GM23338 (cell line): Measurements from ENCODE around the gene CCDC81. TPM values are rescaled to one million over a fixed set of nuclear protein-coding genes. Genes with fewer than 3 reads are reported as not detected.

Experiments used
- ATAC-seq: fragments of 200-7000 bp; cut with Tn5 transposase; 3 replicates; pipeline ENCODE4 v1.9.1; 2020
- DNase-seq: peaks from one replicate; pipeline ENCODE4 v3.0.0-alpha.2; 2015; ENCODE audit warnings: low spot score
- H2AFZ ChIP-seq: fragments of 200-600 bp; sonication (generic); 2 replicates; pipeline ENCODE4 v1.8.0; 2016; ENCODE audit warnings: antibody characterized with exemption, mild to moderate bottlenecking, moderate library complexity
- H3F3A ChIP-seq: fragments of 200-600 bp; sonication (generic); replicated peaks from 2 replicates; pipeline ENCODE4 v1.8.0; 2017; ENCODE audit warnings: antibody characterized with exemption, mixed run types, low read depth
- H3K27ac ChIP-seq: fragments of 200-600 bp; sonication (generic); 2 replicates; pipeline ENCODE4 v1.6.1; 2016; ENCODE audit warnings: low read depth
- H3K27me3 ChIP-seq: fragments of 200-600 bp; sonication (generic); 2 replicates; pipeline ENCODE4 v1.8.0; 2016; ENCODE audit warnings: mild to moderate bottlenecking, mixed run types, moderate library complexity; ENCODE audit not compliant: insufficient read depth
- H3K36me3 ChIP-seq: fragments of 200-600 bp; sonication (generic); 2 replicates; pipeline ENCODE4 v1.8.0; 2016; ENCODE audit warnings: mild to moderate bottlenecking; ENCODE audit not compliant: insufficient read depth
- H3K4me1 ChIP-seq: fragments of 200-600 bp; sonication (generic); 2 replicates; pipeline ENCODE4 v1.8.0; 2016; ENCODE audit warnings: mild to moderate bottlenecking, moderate library complexity; ENCODE audit not compliant: insufficient read depth
- H3K4me2 ChIP-seq: fragments of 200-600 bp; sonication (generic); 2 replicates; pipeline ENCODE4 v1.7.1; 2017; ENCODE audit warnings: mixed run types
- H3K4me3 ChIP-seq: fragments of 200-600 bp; sonication (generic); 2 replicates; pipeline ENCODE4 v1.6.1; 2016; ENCODE audit warnings: mixed run types
- H3K79me2 ChIP-seq: fragments of 200-600 bp; sonication (generic); replicated peaks from 2 replicates; pipeline ENCODE4 v1.8.0; 2017; ENCODE audit warnings: mild to moderate bottlenecking; ENCODE audit not compliant: insufficient read depth
- H3K9me2 ChIP-seq: fragments of 200-600 bp; sonication (generic); 2 replicates; pipeline ENCODE4 v1.8.0; 2017; ENCODE audit not compliant: insufficient read depth
- H4K20me1 ChIP-seq: fragments of 200-600 bp; sonication (generic); replicated peaks from 2 replicates; pipeline ENCODE4 v1.8.0; 2017; ENCODE audit warnings: mild to moderate bottlenecking; ENCODE audit not compliant: insufficient read depth
- H3K27ac Mint-ChIP-seq: 2 replicates; pipeline ENCODE4 v1.8.0; 2020; ENCODE audit warnings: inconsistent platforms, mild to moderate bottlenecking, moderate library complexity, mixed read lengths
- H3K27me3 Mint-ChIP-seq: 3 replicates; pipeline ENCODE4 v1.8.0; 2022; ENCODE audit warnings: low read depth, mild to moderate bottlenecking, moderate library complexity, mixed read lengths, inconsistent platforms; ENCODE audit not compliant: insufficient read depth, poor library complexity
- H3K36me3 Mint-ChIP-seq: 3 replicates; pipeline ENCODE4 v1.8.0; 2021; ENCODE audit warnings: low read depth, mild to moderate bottlenecking, inconsistent platforms, moderate library complexity, mixed read lengths
- H3K4me1 Mint-ChIP-seq: 3 replicates; pipeline ENCODE4 v1.8.0; 2020; ENCODE audit warnings: mild to moderate bottlenecking, inconsistent platforms, mixed read lengths
- H3K4me3 Mint-ChIP-seq: 3 replicates; pipeline ENCODE4 v1.8.0; 2021; ENCODE audit warnings: moderate library complexity, mild to moderate bottlenecking, inconsistent platforms, mixed read lengths
- H3K9me3 Mint-ChIP-seq: 3 replicates; pipeline ENCODE4 v1.8.0; 2020; ENCODE audit warnings: moderate library complexity, mild to moderate bottlenecking, inconsistent platforms, mixed read lengths
- CREB1 ChIP-seq: fragments of 250-450 bp; sonication (Bioruptor Pico); IDR thresholded peaks from 2 replicates; pipeline ENCODE4 v1.5.0; 2020; ENCODE audit warnings: low read depth, mild to moderate bottlenecking, moderate library complexity
- EZH2 ChIP-seq: fragments of 200-600 bp; sonication (generic); IDR thresholded peaks from one replicate; pipeline ENCODE4 v1.8.0; 2017; ENCODE audit warnings: antibody characterized with exemption, mild to moderate bottlenecking, low read depth; ENCODE audit not compliant: unreplicated experiment
- EZH2phosphoT487 ChIP-seq: fragments of 200-600 bp; sonication (generic); IDR thresholded peaks from one replicate; pipeline ENCODE4 v1.8.1; 2018; ENCODE audit warnings: antibody characterized with exemption; ENCODE audit not compliant: unreplicated experiment
- JUNB ChIP-seq: IDR thresholded peaks from one replicate; pipeline ENCODE4 v1.6.1; 2016; ENCODE audit warnings: antibody characterized with exemption; ENCODE audit not compliant: unreplicated experiment
- NANOG ChIP-seq: IDR thresholded peaks from 2 replicates; pipeline ENCODE4 v1.6.1; 2016; ENCODE audit warnings: antibody characterized with exemption, borderline replicate concordance
- POLR2AphosphoS5 ChIP-seq: IDR thresholded peaks from 2 replicates; pipeline ENCODE4 v1.6.1; 2016; ENCODE audit warnings: antibody characterized with exemption, low read depth
- STAT1 ChIP-seq: IDR thresholded peaks from one replicate; pipeline ENCODE4 v1.6.1; 2016; ENCODE audit warnings: antibody characterized with exemption; ENCODE audit not compliant: unreplicated experiment
- ZNF114 ChIP-seq: fragments of 250-450 bp; sonication (Bioruptor Pico); IDR thresholded peaks from 2 replicates; pipeline ENCODE4 v1.5.0; 2020; ENCODE audit warnings: mild to moderate bottlenecking, moderate library complexity
- ZNF331 ChIP-seq: fragments of 250-450 bp; sonication (Bioruptor Pico); IDR thresholded peaks from 2 replicates; pipeline ENCODE4 v1.5.0; 2020; ENCODE audit warnings: low read depth, mild to moderate bottlenecking, moderate library complexity
- polyA plus RNA-seq: library from polyadenylated mRNA; unstranded; fragments of >200 nt; fragmentation: Nextera tagmentation; extraction: Ambion mirVana; gene quantifications from 2 replicates; pipeline ENCODE4 v1.2.1, GENCODE V29; 2016
- total RNA-seq: library from RNA; depleted of rRNA; stranded (reverse); fragments of >200 nt; shearing (Covaris generic); gene quantifications from 2 replicates; pipeline ENCODE4 v1.2.3, GENCODE V29; 2014
- TF ChIP-seq, protein P1 (sequence below): IDR thresholded peaks from 2 replicates; pipeline ENCODE4 v1.6.1; 2016; ENCODE audit warnings: antibody characterized with exemption
- TF ChIP-seq, protein P2 (sequence below): IDR thresholded peaks from one replicate; pipeline ENCODE4 v1.6.1; 2018; ENCODE audit warnings: antibody characterized with exemption; ENCODE audit not compliant: unreplicated experiment
- TF ChIP-seq, protein P3 (sequence below): fragments of 250-450 bp; sonication (Bioruptor Pico); IDR thresholded peaks from 2 replicates; pipeline ENCODE4 v1.5.0; 2020; ENCODE audit warnings: mild to moderate bottlenecking, moderate library complexity
- TF ChIP-seq, protein P4 (sequence below), 2 experiments: fragments of 200-600 bp in 1 of 2; sonication (generic) in 1 of 2; conservative IDR thresholded peaks; 2 replicates each; pipeline versions ENCODE4 v1.5.1 to v1.6.1; 2016 to 2017; ENCODE audit warnings: antibody characterized with exemption in 2 of 2, low read depth in 2 of 2, mild to moderate bottlenecking in 2 of 2, moderate library complexity in 1 of 2

Gene CCDC81
- total and polyA plus RNA-seq, 2 experiments from 2014 or later = 0.37 to 4.3 TPM

DNA sequence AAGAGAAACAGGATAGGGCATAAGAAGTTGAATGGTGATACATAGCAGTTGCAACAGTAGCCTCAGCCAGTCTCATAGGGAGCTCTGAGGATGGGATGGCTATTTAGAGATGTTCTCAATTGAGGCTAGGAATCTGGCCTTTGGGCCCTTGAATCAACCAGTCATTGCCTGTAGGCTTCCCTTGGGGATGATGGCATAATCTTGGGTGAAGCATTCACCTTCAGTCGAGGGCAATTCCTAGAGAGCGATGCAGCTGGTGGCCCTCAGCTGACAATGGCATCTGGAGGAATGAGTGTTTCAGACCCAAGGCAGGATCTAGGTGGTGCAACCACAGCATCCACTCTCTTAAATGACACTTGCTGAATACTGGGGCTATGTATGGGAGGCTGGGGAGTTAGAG is 61.0 kb downstream of the CCDC81 start (continued):
- no peak for TF ChIP-seq EZH2phosphoT487

DNA sequence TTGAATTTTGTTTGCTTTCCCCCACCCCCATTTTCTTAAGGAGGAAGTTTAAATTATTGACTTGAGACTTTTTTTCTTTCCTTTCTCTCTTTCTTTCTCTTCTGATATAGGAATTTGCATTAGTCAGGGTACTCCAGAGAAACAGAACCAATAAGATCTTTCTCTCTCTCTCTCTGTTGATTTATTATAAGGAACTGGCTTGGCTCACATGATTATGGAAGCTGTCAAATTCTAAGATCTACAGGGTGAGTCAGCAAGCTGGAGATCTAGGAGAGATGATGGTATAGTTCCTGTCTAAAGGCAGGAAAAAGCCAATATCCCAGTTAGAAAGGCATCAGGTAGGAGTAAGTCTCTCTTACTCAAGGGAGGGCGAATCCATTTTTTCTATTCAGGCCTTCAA is 64.0 kb downstream of the CCDC81 start:
- H3F3A ChIP-seq = no peaks in the 10 kb centered on the region
- no peak for DNase-seq
- no peaks in the 10 kb centered on the region; the same call in 2 of the 3 replicates for H3K4me1 Mint-ChIP-seq
- no peaks in the 10 kb centered on the region for H3K36me3 ChIP-seq
- no peak overlapping the region for H3K27ac ChIP-seq
- no peaks in the 10 kb centered on the region for H3K27me3 ChIP-seq
- no peaks in the 10 kb centered on the region; the same call in 2 of the 3 replicates for H3K9me3 Mint-ChIP-seq
- H3K79me2 ChIP-seq = no peaks in the 10 kb centered on the region
- H3K27ac Mint-ChIP-seq = peak overlapping the region; percentile 4; the same call in 1 of the 2 replicates
- H3K4me2 ChIP-seq = no peak overlapping the region
- H2AFZ ChIP-seq = no peak overlapping the region
- no peaks in the 10 kb centered on the region for H3K4me1 ChIP-seq
- TF ChIP-seq NANOG = no peak
- no peak for TF ChIP-seq STAT1
- TF ChIP-seq, protein P1, sequence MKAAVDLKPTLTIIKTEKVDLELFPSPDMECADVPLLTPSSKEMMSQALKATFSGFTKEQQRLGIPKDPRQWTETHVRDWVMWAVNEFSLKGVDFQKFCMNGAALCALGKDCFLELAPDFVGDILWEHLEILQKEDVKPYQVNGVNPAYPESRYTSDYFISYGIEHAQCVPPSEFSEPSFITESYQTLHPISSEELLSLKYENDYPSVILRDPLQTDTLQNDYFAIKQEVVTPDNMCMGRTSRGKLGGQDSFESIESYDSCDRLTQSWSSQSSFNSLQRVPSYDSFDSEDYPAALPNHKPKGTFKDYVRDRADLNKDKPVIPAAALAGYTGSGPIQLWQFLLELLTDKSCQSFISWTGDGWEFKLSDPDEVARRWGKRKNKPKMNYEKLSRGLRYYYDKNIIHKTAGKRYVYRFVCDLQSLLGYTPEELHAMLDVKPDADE = no peak
- no peak for TF ChIP-seq POLR2AphosphoS5
- no peak for TF ChIP-seq EZH2
- TF ChIP-seq, protein P2, sequence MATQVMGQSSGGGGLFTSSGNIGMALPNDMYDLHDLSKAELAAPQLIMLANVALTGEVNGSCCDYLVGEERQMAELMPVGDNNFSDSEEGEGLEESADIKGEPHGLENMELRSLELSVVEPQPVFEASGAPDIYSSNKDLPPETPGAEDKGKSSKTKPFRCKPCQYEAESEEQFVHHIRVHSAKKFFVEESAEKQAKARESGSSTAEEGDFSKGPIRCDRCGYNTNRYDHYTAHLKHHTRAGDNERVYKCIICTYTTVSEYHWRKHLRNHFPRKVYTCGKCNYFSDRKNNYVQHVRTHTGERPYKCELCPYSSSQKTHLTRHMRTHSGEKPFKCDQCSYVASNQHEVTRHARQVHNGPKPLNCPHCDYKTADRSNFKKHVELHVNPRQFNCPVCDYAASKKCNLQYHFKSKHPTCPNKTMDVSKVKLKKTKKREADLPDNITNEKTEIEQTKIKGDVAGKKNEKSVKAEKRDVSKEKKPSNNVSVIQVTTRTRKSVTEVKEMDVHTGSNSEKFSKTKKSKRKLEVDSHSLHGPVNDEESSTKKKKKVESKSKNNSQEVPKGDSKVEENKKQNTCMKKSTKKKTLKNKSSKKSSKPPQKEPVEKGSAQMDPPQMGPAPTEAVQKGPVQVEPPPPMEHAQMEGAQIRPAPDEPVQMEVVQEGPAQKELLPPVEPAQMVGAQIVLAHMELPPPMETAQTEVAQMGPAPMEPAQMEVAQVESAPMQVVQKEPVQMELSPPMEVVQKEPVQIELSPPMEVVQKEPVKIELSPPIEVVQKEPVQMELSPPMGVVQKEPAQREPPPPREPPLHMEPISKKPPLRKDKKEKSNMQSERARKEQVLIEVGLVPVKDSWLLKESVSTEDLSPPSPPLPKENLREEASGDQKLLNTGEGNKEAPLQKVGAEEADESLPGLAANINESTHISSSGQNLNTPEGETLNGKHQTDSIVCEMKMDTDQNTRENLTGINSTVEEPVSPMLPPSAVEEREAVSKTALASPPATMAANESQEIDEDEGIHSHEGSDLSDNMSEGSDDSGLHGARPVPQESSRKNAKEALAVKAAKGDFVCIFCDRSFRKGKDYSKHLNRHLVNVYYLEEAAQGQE = no peak
- TF ChIP-seq, protein P3, sequence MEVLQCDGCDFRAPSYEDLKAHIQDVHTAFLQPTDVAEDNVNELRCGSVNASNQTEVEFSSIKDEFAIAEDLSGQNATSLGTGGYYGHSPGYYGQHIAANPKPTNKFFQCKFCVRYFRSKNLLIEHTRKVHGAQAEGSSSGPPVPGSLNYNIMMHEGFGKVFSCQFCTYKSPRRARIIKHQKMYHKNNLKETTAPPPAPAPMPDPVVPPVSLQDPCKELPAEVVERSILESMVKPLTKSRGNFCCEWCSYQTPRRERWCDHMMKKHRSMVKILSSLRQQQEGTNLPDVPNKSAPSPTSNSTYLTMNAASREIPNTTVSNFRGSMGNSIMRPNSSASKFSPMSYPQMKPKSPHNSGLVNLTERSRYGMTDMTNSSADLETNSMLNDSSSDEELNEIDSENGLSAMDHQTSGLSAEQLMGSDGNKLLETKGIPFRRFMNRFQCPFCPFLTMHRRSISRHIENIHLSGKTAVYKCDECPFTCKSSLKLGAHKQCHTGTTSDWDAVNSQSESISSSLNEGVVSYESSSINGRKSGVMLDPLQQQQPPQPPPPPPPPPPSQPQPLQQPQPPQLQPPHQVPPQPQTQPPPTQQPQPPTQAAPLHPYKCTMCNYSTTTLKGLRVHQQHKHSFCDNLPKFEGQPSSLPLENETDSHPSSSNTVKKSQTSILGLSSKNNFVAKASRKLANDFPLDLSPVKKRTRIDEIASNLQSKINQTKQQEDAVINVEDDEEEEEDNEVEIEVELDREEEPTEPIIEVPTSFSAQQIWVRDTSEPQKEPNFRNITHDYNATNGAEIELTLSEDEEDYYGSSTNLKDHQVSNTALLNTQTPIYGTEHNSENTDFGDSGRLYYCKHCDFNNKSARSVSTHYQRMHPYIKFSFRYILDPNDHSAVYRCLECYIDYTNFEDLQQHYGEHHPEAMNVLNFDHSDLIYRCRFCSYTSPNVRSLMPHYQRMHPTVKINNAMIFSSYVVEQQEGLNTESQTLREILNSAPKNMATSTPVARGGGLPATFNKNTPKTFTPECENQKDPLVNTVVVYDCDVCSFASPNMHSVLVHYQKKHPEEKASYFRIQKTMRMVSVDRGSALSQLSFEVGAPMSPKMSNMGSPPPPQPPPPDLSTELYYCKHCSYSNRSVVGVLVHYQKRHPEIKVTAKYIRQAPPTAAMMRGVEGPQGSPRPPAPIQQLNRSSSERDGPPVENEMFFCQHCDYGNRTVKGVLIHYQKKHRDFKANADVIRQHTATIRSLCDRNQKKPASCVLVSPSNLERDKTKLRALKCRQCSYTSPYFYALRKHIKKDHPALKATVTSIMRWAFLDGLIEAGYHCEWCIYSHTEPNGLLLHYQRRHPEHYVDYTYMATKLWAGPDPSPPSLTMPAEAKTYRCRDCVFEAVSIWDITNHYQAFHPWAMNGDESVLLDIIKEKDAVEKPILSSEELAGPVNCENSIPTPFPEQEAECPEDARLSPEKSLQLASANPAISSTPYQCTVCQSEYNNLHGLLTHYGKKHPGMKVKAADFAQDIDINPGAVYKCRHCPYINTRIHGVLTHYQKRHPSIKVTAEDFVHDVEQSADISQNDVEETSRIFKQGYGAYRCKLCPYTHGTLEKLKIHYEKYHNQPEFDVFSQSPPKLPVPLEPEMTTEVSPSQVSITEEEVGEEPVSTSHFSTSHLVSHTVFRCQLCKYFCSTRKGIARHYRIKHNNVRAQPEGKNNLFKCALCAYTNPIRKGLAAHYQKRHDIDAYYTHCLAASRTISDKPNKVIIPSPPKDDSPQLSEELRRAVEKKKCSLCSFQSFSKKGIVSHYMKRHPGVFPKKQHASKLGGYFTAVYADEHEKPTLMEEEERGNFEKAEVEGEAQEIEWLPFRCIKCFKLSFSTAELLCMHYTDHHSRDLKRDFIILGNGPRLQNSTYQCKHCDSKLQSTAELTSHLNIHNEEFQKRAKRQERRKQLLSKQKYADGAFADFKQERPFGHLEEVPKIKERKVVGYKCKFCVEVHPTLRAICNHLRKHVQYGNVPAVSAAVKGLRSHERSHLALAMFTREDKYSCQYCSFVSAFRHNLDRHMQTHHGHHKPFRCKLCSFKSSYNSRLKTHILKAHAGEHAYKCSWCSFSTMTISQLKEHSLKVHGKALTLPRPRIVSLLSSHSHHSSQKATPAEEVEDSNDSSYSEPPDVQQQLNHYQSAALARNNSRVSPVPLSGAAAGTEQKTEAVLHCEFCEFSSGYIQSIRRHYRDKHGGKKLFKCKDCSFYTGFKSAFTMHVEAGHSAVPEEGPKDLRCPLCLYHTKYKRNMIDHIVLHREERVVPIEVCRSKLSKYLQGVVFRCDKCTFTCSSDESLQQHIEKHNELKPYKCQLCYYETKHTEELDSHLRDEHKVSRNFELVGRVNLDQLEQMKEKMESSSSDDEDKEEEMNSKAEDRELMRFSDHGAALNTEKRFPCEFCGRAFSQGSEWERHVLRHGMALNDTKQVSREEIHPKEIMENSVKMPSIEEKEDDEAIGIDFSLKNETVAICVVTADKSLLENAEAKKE (CRISPR knock-in tag) = no peak
- TF ChIP-seq, protein P4, sequence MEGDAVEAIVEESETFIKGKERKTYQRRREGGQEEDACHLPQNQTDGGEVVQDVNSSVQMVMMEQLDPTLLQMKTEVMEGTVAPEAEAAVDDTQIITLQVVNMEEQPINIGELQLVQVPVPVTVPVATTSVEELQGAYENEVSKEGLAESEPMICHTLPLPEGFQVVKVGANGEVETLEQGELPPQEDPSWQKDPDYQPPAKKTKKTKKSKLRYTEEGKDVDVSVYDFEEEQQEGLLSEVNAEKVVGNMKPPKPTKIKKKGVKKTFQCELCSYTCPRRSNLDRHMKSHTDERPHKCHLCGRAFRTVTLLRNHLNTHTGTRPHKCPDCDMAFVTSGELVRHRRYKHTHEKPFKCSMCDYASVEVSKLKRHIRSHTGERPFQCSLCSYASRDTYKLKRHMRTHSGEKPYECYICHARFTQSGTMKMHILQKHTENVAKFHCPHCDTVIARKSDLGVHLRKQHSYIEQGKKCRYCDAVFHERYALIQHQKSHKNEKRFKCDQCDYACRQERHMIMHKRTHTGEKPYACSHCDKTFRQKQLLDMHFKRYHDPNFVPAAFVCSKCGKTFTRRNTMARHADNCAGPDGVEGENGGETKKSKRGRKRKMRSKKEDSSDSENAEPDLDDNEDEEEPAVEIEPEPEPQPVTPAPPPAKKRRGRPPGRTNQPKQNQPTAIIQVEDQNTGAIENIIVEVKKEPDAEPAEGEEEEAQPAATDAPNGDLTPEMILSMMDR (conservative IDR thresholded peaks at IDR 0.05; ENCODE audit: low read depth in 2 of 2) = no peak
- no peak for TF ChIP-seq JUNB
- TF ChIP-seq CREB1 = no peak
- no peak for TF ChIP-seq EZH2phosphoT487
- no peak for TF ChIP-seq ZNF114 (CRISPR knock-in tag)
- no peak for TF ChIP-seq ZNF331 (CRISPR knock-in tag)
- no peak overlapping the region for H3K4me3 ChIP-seq
- no peak overlapping the region for H3K4me3 Mint-ChIP-seq
- peaks cover 1% of the 10 kb centered on the region; the same call in 1 of the 2 replicates for H3K9me2 ChIP-seq
- H3K27me3 Mint-ChIP-seq = peaks cover 1% of the 10 kb centered on the region
- no peak for ATAC-seq
- H4K20me1 ChIP-seq = no peaks in the 10 kb centered on the region
- no peaks in the 10 kb centered on the region for H3K36me3 Mint-ChIP-seq
